Esophagus mucosa (tissue), 1 donor: ENCODE results near the gene CNGA3. TPM values are rescaled to one million over a fixed set of nuclear protein-coding genes. Genes with fewer than 3 reads are reported as not detected.

ENCODE experiments used
- ATAC-seq: fragments of 200-7000 bp; cut with Tn5 transposase; one replicate; pipeline ENCODE4 v1.9.1; 2020
- total RNA-seq: library from RNA; stranded (reverse); gene quantifications from one replicate; pipeline ENCODE4 v1.2.4, GENCODE V29; 2023
- donor health status: DM: yes; HTN: yes; CAD: no.

The CNGA3 gene
- total RNA-seq, 1 donor from 2014 or later, result not detected

GRCh38 chr2:98329549-98329948 lies 16.7 kb upstream of the CNGA3 start:
- no peak for ATAC-seq

GRCh38 chr2:98332989-98333388 lies 13.3 kb upstream of the CNGA3 start:
- ATAC-seq, result no peak

GRCh38 chr2:98333922-98334321 lies 12.3 kb upstream of the CNGA3 start:
- ATAC-seq, result no peak

DNA sequence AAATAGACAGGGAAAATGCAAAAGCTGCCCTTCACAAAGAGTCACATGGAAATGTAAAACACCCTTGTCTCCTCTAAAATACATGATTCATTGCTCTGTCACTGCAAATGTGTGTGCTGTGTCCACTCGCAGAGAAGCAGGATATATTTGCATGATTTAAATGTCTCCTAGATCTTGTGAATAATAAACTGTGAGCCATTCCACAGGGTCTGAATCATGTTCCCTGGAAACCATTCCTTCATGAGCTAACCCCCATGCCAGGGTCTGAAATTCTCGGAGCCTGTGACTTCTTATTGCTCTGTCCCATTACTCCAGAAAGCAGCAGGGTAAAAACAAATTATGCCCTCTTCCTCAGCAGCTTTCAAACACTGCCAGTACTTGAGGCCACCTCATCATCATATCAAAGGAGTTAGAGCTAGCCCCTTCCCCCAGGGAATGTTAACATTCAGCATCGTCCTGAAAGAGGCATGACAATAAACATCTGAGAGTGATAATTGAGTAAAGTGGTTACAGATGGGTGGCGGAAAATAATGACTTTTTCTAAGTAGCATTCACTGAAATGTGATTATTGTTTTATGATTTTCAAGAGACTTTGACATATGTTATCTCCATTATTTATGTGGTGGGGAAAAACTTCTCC lies 11.7 kb upstream of the CNGA3 start:
- peak; percentile 76 for ATAC-seq

DNA sequence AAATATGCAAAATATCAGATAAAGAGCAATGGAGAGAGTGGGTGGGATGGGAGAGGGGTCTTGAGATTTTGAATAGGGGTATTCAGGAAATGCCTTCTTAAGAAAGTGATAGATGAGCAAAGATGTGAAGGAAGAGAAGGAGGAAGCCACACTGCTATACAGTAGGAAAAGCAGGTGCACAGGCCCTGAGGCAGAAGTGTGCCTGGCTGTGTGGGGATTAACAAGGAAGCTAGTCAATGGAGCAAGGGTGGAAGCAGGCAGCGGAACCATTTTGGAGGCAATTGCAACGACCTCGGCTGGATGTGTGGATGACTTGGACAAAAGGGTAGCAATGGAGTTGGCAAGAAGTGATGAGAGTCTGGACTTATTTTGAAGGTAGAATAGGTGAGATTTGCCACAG lies 11.0 kb upstream of the CNGA3 start:
- ATAC-seq, result no peak

GRCh38 chr2:98341241-98341640 lies 5.0 kb upstream of the CNGA3 start:
- ATAC-seq, result no peak

- ATAC-seq, result no peak
Measured at GRCh38 chr2:98343285-98343684, 3.0 kb upstream of the CNGA3 start.

- no peak for ATAC-seq
Measured at GRCh38 chr2:98347298-98348065, 1.2 kb downstream of the CNGA3 start.

DNA sequence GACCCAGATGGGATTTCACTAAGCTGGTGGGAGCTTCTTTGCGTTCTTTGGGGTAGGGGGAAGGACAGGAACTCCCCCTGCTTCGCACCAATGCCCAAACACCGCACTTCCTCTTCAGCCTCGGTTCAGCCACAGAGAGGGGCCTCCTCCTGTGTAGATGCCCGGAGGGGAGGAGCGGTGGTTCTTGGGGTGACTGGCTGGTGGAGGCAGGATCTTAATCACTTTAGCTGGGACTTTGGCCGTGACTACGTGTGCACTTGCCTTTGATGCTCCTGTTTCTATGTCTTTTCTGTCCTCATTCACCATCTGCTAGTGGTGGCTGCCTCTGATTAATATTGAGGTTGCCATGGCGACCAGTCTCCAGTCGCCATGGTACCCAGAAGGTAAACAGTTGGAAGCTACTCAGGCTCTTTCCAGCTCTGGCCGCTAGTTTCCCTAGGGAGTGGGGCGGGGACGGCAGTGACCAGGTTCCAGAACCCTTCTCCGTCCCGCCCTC lies 1.9 kb downstream of the CNGA3 start:
- ATAC-seq, result no peak

- no peak for ATAC-seq
Measured at GRCh38 chr2:98350411-98350810, 4.2 kb downstream of the CNGA3 start.

GRCh38 chr2:98355881-98356280 lies 9.6 kb downstream of the CNGA3 start:
- ATAC-seq, result no peak

DNA sequence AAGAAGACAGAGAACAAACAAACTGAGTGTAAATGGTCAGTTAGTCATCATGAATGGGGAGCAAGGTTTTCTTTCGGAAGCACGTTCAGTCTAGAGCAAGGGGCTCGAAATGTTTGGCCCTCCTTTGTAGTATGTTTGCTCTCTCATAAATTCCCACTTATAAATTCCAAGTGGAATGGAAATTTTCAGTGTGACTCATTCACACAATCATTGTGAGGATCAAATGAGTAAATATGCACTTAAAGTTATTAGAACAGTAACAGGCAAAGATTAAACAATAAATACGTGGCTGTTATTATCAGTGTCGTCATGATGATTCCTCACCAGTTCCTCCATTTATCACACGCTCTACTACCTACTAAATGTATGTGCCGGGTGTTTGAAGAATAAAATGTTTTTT lies 10.5 kb downstream of the CNGA3 start:
- ATAC-seq, result no peak

- ATAC-seq, result no peak
Measured at GRCh38 chr2:98357849-98358248, 11.6 kb downstream of the CNGA3 start.

DNA sequence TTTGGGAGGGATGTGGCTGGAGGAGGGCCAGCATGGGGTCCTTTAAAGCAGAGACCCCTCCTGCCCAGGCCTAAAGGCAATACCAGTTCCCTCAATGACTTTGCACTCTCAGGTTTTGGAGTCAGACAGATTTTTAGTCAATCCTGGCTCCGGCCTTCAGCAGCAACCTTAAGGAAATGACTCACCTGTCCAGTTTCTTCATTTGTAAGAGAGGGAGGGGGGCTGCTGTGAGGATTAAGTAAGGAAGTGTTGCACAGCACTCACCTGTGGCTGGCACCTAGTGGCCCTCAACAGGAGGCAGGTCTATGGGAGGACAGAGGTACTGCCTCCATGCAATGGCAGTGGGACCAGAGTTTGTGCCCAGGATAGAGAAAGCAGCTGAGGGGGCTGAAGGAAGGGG lies 13.7 kb downstream of the CNGA3 start:
- ATAC-seq, result no peak

- ATAC-seq, result peak; percentile 94
Measured at GRCh38 chr2:98367721-98368120, 21.5 kb downstream of the CNGA3 start.

DNA sequence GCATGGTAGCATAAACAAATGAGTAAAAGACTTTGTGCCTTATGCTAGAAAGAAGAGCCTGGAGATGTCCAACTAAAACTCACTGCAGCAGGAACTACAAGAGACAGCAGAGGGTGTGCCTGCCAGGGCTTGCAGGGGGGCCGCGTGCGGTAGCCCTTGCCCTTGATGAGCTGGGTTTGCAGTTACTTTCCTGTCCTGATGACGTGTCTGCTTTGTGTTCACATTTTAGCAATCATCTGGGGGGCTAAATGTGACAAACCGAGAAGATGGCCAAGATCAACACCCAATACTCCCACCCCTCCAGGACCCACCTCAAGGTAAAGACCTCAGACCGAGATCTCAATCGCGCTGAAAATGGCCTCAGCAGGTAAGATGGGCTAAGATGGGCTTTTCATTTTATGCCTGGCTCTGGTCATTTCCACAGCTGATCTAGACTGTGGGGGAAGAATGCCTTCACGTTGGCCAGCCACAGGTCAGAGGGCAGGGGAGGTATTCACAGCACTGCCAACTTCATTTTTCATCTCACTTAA lies 23.5 kb downstream of the CNGA3 start:
- no peak for ATAC-seq

GRCh38 chr2:98372121-98372520 lies 25.9 kb downstream of the CNGA3 start:
- no peak for ATAC-seq

- ATAC-seq, result no peak
Measured at GRCh38 chr2:98372579-98372978, 26.3 kb downstream of the CNGA3 start.

DNA sequence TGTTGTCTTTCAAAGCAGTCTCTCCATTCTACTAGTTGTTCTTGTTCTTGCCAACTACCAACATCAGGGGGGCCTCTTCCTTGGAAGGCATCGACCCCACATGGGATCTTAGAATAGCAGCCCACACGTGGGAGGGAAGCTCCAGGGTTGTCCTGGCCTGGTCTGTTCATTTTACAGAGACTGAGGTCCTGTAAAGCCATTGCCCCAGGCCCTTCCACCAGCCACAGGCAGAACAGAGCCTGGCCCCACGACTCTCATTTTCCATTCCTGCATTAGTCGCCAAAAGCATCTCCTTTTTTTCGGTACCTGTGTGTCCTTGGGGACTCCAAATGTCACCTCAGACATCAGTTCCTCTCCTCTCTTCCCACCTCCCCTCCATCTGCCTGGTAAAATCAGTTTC lies 28.0 kb downstream of the CNGA3 start:
- no peak for ATAC-seq

DNA sequence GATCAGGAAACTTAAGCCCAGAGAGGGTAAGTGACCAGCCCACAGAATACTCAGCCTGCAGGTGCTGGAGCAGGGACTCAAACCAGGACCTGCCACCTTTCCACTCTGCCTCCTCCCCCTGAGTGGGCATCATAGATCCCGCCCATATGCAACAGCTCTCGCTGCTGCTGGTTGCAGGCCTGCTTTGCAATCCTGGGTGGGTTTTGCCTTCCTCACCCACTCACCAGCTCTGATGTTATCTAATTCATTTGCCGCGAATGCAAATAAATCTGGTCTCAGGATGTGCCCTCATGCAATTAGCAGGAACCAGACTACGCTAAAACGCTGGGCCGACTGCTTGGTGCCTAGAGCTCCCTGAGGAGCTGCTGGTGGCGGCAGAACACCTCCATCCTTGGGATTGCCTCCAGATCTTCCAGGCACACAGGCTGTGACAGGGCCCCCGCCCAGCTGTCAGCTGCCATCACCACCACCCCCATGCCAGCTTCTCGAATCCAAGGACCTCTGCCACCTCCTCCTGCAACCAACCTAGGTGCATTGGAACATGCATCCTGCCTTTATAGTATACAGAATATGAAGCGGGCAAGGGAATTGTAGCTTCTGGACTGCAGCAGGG lies 28.8 kb downstream of the CNGA3 start:
- ATAC-seq, result no peak

DNA sequence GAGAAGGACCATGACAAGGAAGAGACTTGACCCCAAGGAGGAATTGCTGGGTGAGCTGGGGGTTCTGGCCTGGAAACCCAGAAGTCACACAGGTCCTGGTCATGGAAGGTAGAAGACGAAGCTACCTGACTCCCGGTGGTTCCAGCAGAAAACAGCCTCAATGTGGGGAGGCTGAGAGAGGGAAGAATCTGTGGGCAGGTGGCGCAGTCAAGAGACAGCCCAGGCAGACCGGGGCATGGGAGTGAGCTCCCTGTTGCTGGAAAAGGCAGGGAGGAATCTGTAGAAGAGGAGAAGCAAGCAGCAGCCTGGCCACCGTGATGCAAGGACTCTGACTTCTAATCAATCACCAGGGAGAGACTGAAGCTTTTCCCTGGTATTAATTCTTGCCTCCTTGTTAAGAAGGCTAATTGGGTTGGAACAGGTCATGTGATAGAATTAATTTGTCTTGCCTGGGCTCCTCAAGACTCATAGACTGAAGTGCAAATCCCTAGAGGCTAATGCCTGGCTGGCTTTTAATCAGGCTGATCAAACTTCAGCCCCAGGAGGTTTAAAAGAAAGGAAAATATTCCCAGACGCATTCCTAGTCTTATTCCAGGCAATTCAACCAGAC lies 30.1 kb downstream of the CNGA3 start:
- ATAC-seq, result no peak

GRCh38 chr2:98376996-98377395 lies 30.7 kb downstream of the CNGA3 start:
- no peak for ATAC-seq

DNA sequence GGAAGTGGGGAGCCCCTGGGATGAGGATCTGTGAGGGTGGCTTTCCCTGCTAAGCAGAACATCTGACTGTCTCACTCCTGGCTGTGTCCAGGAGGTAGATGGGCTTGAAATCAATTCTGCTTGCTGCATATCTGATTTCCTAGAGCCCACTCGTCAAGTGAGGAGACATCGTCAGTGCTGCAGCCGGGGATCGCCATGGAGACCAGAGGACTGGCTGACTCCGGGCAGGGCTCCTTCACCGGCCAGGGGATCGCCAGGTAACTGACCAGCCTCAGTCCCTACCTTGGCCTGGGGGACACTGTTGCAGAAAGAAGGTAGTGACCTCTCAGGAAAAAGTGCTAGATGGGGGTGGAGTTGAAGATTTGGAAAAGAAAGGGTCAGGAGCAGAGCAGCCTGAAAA lies 31.3 kb downstream of the CNGA3 start:
- no peak for ATAC-seq
